Epithelial cell of prostate (primary cell): ENCODE results near the gene CIPC.

ENCODE experiments used
- DNase-seq: peaks from one replicate; pipeline ENCODE4 v3.0.0-alpha.2; 2011; ENCODE audit warnings: low read depth, low spot score
- H3K27ac ChIP-seq: fragments of 450-650 bp; 2 replicates; pipeline ENCODE4 v1.5.1; 2017; ENCODE audit warnings: mild to moderate bottlenecking

CIPC gene

GRCh38 chr14:77122526-77123125 is 24.6 kb downstream of the CIPC start:
- peak overlapping the region; percentile 23 for H3K27ac ChIP-seq
- DNase-seq, result no peak

GRCh38 chr14:77123381-77124325 is 25.6 kb downstream of the CIPC start:
- DNase-seq, result peak; percentile 86

GRCh38 chr14:77124345-77125280 is 26.6 kb downstream of the CIPC start:
- H3K27ac ChIP-seq, result no peak overlapping the region
- no peak for DNase-seq

More at GRCh38 chr14:77123381-77124325, 25.6 kb downstream of the CIPC start:
- peak overlapping the region; percentile 23 for H3K27ac ChIP-seq

GRCh38 chr14:77125281-77125801 is 27.3 kb downstream of the CIPC start:
- DNase-seq, result no peak
- no peak overlapping the region for H3K27ac ChIP-seq

- DNase-seq, result no peak
- H3K27ac ChIP-seq, result no peak overlapping the region
Observed at GRCh38 chr14:77125823-77126325, 27.8 kb downstream of the CIPC start.

- H3K27ac ChIP-seq, result no peak overlapping the region
- DNase-seq, result no peak
Observed at GRCh38 chr14:77126461-77126990, 28.5 kb downstream of the CIPC start.

- DNase-seq, result no peak
- H3K27ac ChIP-seq, result no peak overlapping the region
Observed at GRCh38 chr14:77128414-77128891, 30.4 kb downstream of the CIPC start.

GRCh38 chr14:77130386-77130785 is 32.3 kb downstream of the CIPC start:
- no peak overlapping the region for H3K27ac ChIP-seq

GRCh38 chr14:77131206-77131605 is 33.1 kb downstream of the CIPC start:
- H3K27ac ChIP-seq, result no peak overlapping the region
- DNase-seq, result no peak

More at GRCh38 chr14:77130386-77130785, 32.3 kb downstream of the CIPC start:
- no peak for DNase-seq

GRCh38 chr14:77131871-77132486 is 33.9 kb downstream of the CIPC start:
- DNase-seq, result no peak
- no peak overlapping the region for H3K27ac ChIP-seq

- H3K27ac ChIP-seq, result no peak overlapping the region
Observed at GRCh38 chr14:77133720-77134338, 35.8 kb downstream of the CIPC start.

GRCh38 chr14:77139022-77139421 is 41.0 kb downstream of the CIPC start:
- no peak overlapping the region for H3K27ac ChIP-seq
- DNase-seq, result no peak

More at GRCh38 chr14:77133720-77134338, 35.8 kb downstream of the CIPC start:
- no peak for DNase-seq

GRCh38 chr14:77139540-77140358 is 41.7 kb downstream of the CIPC start:
- H3K27ac ChIP-seq, result no peak overlapping the region
- DNase-seq, result no peak

GRCh38 chr14:77140359-77141213 is 42.5 kb downstream of the CIPC start:
- no peak overlapping the region for H3K27ac ChIP-seq
- DNase-seq, result no peak

GRCh38 chr14:77141214-77142004 is 43.4 kb downstream of the CIPC start, which contains the start of gene ZDHHC22:
Gene ZDHHC22 (minus strand): TSS chr14:77141791. CDS start chr14:77139738, 2,053 bp downstream.
- H3K27ac ChIP-seq, result no peak within 1 kb of the TSS
- no peak for DNase-seq
